SKM-1 (cell line): ENCODE measurements around the gene AKNA.

Experiments used
- DNase-seq: peaks from one replicate; lab custom pipeline; 2025; ENCODE audit not compliant: unreplicated experiment; lab: John Stamatoyannopoulos, UW

Gene AKNA

DNA sequence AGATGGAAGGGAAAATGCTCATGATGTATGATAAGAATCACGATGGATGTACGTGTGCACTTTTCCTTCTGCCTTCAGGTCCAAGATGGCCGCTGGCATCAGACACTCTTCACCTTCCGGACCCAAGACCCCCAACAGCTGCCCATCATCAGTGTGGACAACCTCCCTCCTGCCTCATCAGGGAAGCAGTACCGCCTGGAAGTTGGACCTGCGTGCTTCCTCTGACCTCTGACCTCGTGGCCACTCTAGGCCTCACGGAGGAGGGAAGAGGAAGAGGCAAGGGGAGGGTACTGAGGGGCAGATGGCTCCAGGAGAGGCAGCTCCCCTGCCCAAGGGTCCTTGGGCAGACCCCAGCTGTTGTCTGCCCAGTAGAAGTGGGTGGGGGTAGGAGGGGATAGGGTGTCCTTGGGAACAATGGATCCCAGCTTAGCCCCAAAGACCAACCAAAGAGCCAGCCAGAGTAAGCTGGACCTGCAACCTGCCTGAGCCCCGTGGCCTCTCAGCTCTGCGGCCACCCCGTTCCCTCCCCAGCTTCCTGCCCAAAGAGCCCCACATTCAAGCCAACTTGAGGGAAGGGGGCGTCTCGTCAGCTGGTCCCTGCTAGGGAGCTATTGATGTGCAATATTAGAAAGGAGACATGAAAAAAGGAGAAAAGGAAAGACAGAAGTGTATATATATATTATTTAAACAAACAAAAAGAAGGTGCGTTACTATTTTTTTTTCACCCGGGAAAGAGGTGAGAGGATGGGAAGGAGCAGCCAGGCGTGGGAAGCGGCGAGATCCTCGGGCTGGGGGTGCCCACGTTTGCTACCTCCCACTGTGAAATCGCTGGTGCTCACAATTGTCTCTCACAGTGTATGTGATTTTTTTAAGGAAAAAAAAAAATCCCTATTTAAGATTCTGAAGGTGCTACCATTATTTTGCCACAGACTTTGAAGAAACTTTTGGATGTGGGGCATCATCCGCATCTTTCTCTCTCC is 77.0 kb downstream of the AKNA start:
- DNase-seq: no peak

DNA sequence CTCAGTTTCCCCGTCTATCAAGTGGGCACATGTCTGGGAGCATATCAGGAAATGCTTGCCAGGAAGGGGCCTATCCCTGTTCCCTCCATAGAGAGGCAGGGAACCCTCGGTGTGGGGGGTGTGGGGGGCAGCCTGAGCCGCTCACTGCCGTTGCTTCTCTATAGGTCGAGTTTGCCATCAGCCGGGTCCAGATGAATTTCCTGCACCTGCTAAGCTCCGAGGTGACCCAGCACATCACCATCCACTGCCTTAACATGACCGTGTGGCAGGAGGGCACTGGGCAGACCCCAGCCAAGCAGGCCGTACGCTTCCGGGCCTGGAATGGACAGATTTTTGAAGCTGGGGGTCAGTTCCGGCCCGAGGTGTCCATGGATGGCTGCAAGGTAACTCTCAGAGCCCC is 78.7 kb downstream of the AKNA start:
- no peak for DNase-seq

DNA sequence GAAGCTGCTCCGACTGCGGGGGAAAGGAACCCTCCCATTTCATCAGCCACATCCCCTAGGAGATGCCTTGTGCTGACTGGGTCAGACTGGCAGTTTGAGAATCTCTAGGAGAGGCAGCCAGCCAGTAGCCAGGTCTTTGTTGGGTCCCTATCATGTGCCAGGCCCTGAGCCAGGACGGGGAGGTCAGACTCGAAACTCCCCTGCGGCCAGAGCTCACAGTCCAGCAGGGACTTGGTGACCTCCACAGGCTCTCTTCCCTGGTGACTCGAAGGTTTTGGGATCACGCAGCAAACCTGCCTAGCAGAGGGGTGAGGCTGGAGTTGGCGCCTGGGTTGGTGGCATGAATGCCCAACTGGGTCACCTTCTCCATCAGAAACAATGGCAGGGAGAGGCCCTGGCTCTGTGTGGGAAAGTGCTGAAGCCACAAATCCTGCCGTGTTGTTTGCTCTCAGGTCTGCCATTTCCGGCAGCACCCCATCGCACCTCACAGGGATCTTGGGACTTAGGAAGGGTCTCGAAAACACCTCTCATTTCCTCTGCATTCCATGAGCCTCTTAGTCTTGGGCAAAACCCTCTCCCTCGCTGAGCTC is 79.3 kb downstream of the AKNA start:
- DNase-seq: no peak

DNA sequence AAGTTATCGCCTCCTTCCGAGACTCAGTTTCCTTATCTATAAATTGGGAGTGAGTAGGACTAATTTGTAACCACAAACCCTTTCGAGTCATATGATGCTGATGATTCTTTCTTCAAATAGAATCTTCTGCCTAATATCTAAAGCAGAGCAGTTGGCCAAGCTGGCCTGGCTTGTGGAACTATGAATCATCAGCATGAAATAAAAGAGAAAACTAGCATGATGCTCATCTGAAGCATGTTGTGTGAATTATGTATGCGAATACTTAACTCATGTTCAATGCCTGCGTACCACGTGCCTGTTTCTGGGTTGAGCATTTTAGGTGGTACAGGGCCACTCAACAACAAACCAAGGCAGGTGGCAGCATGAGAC is 79.9 kb downstream of the AKNA start:
- no peak for DNase-seq

GRCh38 chr9:114304416-114305188 is 83.2 kb downstream of the AKNA start:
- DNase-seq: no peak

DNA sequence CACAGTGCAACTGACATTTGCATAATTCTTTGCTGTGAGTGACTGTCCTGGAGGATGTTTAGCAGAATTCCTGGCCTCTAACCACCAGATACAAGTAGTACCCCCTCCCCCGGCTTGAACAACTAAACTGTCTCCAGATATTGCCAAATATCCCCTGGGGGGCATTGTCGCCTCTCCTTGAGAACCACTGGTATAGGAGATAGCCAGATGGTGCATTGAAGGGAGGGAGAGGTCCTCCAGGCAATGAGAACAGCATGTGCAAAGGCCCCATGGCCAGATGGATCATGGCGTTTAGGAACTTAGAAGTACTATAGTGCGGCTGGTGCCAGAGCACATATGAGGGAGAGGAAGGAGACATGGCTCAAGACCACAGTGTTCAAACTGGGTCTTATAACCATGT is 83.8 kb downstream of the AKNA start:
- DNase-seq: no peak

DNA sequence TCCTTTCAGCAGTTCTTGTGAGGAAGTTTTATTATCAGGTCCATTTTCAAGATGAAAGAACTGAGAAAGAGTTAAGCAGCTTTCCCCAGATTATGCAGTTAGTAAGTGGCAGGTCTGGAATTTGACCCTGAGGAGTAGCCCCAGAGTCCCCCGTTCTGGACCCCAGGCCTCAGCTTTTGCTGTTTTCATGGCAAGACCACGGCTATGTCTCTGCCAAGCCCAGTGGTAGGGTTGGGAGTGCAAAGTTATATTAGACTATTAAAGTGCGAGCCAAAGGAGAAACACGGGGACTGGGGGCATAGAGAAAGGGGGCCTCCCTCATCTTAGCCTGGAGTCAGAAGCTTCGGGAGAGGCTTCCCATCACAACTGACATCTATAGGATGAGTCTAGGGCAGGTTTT is 84.2 kb downstream of the AKNA start:
- DNase-seq: no peak

- DNase-seq: no peak
These were observed 85.1 kb downstream of the AKNA start for GRCh38 chr9:114302727-114303126.

DNA sequence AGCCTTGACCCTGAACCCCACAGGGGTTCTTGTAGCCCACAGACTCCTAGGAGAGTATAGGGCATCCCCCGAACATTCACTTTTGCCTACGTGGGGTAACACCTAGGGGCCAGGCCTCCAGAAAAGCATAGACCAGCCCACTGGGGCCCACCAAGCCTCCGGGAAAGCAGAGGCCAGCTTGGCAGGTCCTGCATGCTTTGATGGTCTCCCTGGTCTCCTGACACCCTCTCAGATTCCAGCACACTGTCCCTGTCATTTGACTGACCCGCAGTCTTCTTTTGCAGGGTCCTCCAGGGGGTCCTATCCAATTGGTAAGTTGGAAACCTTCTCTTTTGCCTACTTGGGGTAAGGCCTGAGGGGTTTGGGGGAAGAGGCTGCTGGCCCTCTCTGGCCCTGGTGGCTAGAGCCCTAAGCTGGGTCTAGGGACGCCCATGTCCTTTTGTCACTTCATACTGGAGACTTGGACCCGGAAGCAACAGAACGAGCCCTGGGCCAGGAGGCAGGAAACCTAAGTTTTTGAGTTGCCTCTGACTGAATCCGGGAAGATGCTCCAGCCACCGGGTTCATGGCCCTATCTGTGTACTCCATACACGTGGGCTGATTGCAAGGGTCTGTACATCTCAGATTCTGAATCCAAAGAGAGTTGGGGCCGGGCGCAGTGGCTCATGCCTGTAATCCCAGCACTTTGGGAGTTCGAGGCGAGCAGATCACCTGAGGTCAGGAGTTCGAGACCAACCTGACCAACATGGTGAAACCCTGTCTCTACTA is 85.8 kb downstream of the AKNA start:
- no peak for DNase-seq

DNA sequence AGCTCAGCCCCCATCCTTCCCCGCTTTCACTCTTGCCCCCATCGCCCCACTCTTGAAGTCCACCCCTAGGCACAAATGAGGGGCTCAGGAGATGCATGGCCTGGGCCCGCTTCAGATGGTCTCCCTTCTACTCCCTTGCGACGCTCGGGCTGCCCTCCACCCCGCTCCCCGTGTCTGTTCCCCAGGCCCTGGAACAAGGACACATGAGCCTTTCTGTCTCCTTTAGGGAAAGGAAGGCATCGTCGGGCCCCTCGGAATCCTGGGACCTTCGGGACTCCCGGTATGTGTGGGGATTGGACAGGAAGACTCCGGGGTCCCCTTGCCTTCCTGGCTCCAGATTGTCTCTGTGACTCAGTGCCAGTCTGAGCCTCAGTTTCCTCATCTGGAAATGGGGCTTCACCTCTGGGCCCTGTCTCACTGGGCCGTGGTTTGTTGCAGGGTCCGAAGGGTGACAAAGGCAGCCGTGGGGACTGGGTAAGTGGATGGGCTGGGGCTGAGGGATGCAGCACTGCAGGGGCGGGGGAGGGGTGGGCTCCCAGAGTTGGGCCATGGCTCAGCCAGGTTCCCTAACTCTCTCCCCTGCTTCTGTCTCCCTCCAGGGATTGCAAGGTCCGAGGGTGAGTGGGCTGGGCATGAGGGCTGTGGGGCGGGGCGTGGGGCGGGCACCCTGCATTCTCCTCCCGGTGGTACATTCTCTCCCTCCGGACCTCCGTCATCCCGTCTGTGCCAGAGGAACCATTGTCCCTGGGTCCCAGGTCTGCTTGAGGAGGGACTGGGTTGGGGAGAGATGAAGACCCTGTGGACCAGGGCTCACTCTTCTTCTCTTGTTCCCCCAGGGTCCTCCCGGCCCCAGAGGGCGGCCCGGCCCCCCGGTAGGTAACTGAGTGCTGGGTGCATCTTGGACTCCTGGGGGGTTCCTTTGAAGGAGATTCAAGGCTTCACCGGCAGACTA is 86.7 kb downstream of the AKNA start:
- no peak for DNase-seq

- DNase-seq: no peak
These were observed 87.5 kb downstream of the AKNA start for GRCh38 chr9:114300153-114300845.

DNA sequence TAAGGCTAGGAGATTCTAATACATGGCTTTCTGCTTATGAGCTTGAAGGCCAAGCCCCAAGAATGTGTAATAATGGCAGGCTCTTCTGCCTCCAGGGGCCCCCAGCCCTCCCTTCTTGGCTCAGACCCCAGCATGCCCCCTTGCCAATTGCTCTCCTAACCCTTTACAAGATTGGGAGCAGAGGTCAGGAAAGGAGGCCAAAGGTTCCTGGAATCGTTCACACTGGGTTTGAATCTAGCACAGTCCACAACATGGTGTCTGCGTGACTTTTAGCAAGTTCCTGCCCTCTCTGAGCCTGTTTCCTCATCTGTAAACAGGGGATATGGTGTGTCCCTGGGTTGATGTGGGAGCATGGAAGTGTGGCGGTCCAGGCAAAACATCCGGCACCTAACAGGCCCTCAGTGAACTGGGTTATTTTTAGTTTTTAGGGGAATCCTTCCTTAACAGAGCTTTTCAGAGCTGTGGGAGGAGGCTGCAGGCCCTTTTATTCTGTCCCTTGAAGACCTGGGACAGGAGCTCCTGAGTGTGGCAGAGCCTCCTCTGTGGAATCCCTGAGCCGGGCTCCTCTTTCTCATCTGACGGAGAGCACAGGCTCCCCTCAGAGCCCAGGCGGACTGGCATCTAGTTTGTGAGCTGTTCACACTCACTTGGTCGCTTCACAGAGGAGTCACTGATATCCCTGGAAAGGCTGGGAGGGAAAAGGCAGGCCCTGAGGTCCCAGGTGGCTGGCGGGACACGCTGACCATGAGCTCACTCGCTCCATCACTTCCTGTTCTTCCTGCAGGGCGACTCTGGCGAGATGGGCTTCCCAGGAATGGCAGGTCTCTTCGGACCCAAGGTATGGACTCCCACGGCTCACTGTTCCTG is 88.3 kb downstream of the AKNA start:
- no peak for DNase-seq

DNA sequence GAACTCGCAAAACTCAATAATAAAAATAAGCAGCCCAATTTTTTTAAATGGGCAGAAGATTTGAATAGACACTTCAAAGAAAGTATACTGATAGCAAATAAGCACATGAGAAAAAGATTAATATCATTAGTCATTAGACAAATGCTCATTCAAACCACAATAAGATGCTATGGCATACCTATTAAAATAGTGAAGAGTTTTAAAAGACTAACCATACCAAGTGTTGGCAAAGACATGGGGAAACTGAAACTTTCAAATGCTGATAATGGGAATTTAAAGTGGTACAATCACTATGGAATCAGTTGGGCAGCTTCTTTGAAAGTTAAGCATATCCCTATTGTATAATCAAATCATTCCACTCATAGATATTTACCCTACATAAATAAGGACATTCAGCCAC is 91.4 kb downstream of the AKNA start:
- no peak for DNase-seq

DNA sequence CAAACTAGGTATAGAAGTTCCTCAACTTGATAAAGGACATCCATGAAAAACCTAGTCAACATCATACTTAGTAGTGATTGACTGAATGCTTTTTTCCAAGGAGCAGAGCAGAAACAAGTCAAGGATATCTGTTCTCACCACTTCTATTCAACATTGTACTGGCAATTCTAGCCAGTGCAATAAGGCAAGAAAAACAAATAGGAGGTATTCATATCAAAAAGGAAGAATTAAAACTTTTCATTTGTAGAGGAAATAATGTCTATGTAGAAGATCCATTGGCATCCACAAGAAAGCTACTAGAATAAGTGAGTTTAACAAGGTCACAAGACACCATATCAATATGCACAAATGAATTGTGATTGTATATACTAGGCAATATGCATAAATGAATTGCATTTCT is 93.1 kb downstream of the AKNA start:
- DNase-seq: no peak

GRCh38 chr9:114291886-114292590 is 95.7 kb downstream of the AKNA start:
- no peak for DNase-seq

GRCh38 chr9:114291064-114291474 is 96.7 kb downstream of the AKNA start:
- no peak for DNase-seq

- no peak for DNase-seq
These were observed 97.2 kb downstream of the AKNA start for GRCh38 chr9:114290561-114290986.
